Measurements from ENCODE around the gene RS1. TPM values are rescaled to one million over a fixed set of nuclear protein-coding genes. Genes with fewer than 3 reads are reported as not detected.

RS1 gene
- total RNA-seq, 1 donor from 2014 or later = not detected

GRCh38 chrX:18643853-18644252, 28.1 kb downstream of the RS1 start:
- H4K20me1 ChIP-seq (ENCODE audit: insufficient read depth, low read length) = no peaks in the 10 kb centered on the region
- no peak overlapping the region for H3K4me3 ChIP-seq (ENCODE audit: insufficient read depth, low read depth, low read length)
- Mint-ChIP-seq H3K4me3 (ENCODE audit: unreplicated experiment) (no peak overlapping the region), H3K27me3 (ENCODE audit: low read depth, unreplicated experiment) (peaks cover 7% of the 10 kb centered on the region), H3K4me1 (ENCODE audit: low read depth, unreplicated experiment) (no peaks in the 10 kb centered on the region), H3K36me3 (ENCODE audit: low read depth, unreplicated experiment) (no peaks in the 10 kb centered on the region), H3K27ac (ENCODE audit: unreplicated experiment) (no peak overlapping the region), H3K9me3 (ENCODE audit: unreplicated experiment) (no peaks in the 10 kb centered on the region)
- FAIRE-seq (no peak), DNase-seq (ENCODE audit: low read depth) (no peak)
- no peak overlapping the region for H3K27ac ChIP-seq (ENCODE audit: low read depth, low read length)
- TF ChIP-seq EZH2 (IDR thresholded peaks at IDR 0.05; ENCODE audit: insufficient read depth, low read length) = no peak
- TF ChIP-seq CTCF (IDR thresholded peaks at IDR 0.05; ENCODE audit: insufficient read depth, low read depth, low read length) = no peak
- no peaks in the 10 kb centered on the region for H3K79me2 ChIP-seq (ENCODE audit: insufficient read depth, low read length)
- no peaks in the 10 kb centered on the region for H3K9me3 ChIP-seq (ENCODE audit: insufficient read depth, low read depth, low read length)
- no peak overlapping the region for H2AFZ ChIP-seq (ENCODE audit: low read depth, low read length)
- no peaks in the 10 kb centered on the region for H3K36me3 ChIP-seq (ENCODE audit: insufficient read depth, low read length)
- H3K4me2 ChIP-seq (ENCODE audit: low read length) = no peak overlapping the region
- H3K4me1 ChIP-seq (ENCODE audit: insufficient read depth, low read length) = no peaks in the 10 kb centered on the region
- no peaks in the 10 kb centered on the region for H3K27me3 ChIP-seq (ENCODE audit: insufficient read depth, low read length)
- no peak overlapping the region for H3K9ac ChIP-seq (ENCODE audit: low read length)

- Histone ChIP-seq H3K36me3 (ENCODE audit: insufficient read depth, low read length) (no peaks in the 10 kb centered on the region), H3K9me3 (ENCODE audit: insufficient read depth, low read depth, low read length) (no peaks in the 10 kb centered on the region), H3K27ac (ENCODE audit: low read depth, low read length) (no peak overlapping the region), H3K4me1 (ENCODE audit: insufficient read depth, low read length) (no peaks in the 10 kb centered on the region), H3K9ac (ENCODE audit: low read length) (no peak overlapping the region), H3K79me2 (ENCODE audit: insufficient read depth, low read length) (no peaks in the 10 kb centered on the region), H3K4me2 (ENCODE audit: low read length) (no peak overlapping the region), H3K4me3 (ENCODE audit: insufficient read depth, low read depth, low read length) (no peak overlapping the region), H4K20me1 (ENCODE audit: insufficient read depth, low read length) (no peaks in the 10 kb centered on the region), H3K27me3 (ENCODE audit: insufficient read depth, low read length) (no peaks in the 10 kb centered on the region), H2AFZ (ENCODE audit: low read depth, low read length) (no peak overlapping the region)
- TF ChIP-seq EZH2 (IDR thresholded peaks at IDR 0.05; ENCODE audit: insufficient read depth, low read length) (no peak), CTCF (IDR thresholded peaks at IDR 0.05; ENCODE audit: insufficient read depth, low read depth, low read length) (no peak)
- DNase-seq (ENCODE audit: low read depth) (no peak), FAIRE-seq (no peak)
- Mint-ChIP-seq H3K27me3 (ENCODE audit: low read depth, unreplicated experiment) (peaks cover 7% of the 10 kb centered on the region), H3K36me3 (ENCODE audit: low read depth, unreplicated experiment) (no peaks in the 10 kb centered on the region), H3K9me3 (ENCODE audit: unreplicated experiment) (no peaks in the 10 kb centered on the region), H3K4me3 (ENCODE audit: unreplicated experiment) (no peak overlapping the region), H3K27ac (ENCODE audit: unreplicated experiment) (no peak overlapping the region), H3K4me1 (ENCODE audit: low read depth, unreplicated experiment) (no peaks in the 10 kb centered on the region)
These were observed 28.7 kb downstream of the RS1 start for GRCh38 chrX:18643243-18643642.

- no peaks in the 10 kb centered on the region for H3K27me3 ChIP-seq (ENCODE audit: insufficient read depth, low read length)
- no peak overlapping the region for H3K4me3 ChIP-seq (ENCODE audit: insufficient read depth, low read depth, low read length)
- DNase-seq (ENCODE audit: low read depth) (no peak), FAIRE-seq (no peak)
- TF ChIP-seq CTCF (IDR thresholded peaks at IDR 0.05; ENCODE audit: insufficient read depth, low read depth, low read length) (no peak), EZH2 (IDR thresholded peaks at IDR 0.05; ENCODE audit: insufficient read depth, low read length) (no peak)
- H3K9me3 Mint-ChIP-seq (ENCODE audit: unreplicated experiment) = peaks cover under 1% of the 10 kb centered on the region
- no peaks in the 10 kb centered on the region for H3K36me3 ChIP-seq (ENCODE audit: insufficient read depth, low read length)
- H3K4me1 ChIP-seq (ENCODE audit: insufficient read depth, low read length) = no peaks in the 10 kb centered on the region
- no peak overlapping the region for H3K27ac ChIP-seq (ENCODE audit: low read depth, low read length)
- no peaks in the 10 kb centered on the region for H4K20me1 ChIP-seq (ENCODE audit: insufficient read depth, low read length)
- no peak overlapping the region for H2AFZ ChIP-seq (ENCODE audit: low read depth, low read length)
- no peak overlapping the region for H3K4me3 Mint-ChIP-seq (ENCODE audit: unreplicated experiment)
- no peak overlapping the region for H3K4me2 ChIP-seq (ENCODE audit: low read length)
- H3K9me3 ChIP-seq (ENCODE audit: insufficient read depth, low read depth, low read length) = no peaks in the 10 kb centered on the region
- no peak overlapping the region for H3K27ac Mint-ChIP-seq (ENCODE audit: unreplicated experiment)
- H3K36me3 Mint-ChIP-seq (ENCODE audit: low read depth, unreplicated experiment) = no peaks in the 10 kb centered on the region
- H3K4me1 Mint-ChIP-seq (ENCODE audit: low read depth, unreplicated experiment) = no peaks in the 10 kb centered on the region
- H3K79me2 ChIP-seq (ENCODE audit: insufficient read depth, low read length) = no peaks in the 10 kb centered on the region
- no peak overlapping the region for H3K9ac ChIP-seq (ENCODE audit: low read length)
- H3K27me3 Mint-ChIP-seq (ENCODE audit: low read depth, unreplicated experiment) = peaks cover 3% of the 10 kb centered on the region
These were observed 31.2 kb downstream of the RS1 start for GRCh38 chrX:18640686-18641085.

Data from astrocyte (in vitro differentiated cells and primary cell).